ENCODE results near the gene DSE.

DNA sequence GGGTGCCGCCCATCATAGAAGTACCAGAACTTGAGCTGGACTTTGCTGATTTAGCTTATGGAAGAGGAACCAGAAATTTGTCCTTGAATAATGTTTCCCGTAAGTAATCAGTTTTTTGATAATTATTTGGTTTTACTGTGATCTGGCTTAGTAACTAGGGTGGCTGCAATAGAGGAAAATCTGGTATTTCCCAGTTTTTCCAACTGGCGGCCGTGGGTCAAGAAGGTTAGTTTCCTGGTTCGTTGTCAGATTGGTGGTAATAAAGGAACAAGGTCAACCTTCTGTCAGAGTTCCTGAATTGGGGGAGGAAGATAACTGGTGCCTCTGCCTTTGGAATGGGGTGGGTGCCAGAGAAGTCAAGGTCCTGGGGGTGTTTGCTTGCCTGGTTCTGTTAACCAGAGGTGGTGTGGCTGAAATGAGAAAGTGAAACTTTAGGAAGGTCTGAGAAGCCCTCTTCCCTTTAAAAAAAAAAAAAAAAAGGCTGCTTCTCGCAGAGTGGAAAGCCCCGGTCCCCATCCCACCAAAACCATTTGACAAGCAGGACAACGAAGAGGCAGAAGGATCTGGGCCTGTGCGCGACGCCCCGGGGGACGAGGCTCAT lies 90.7 kb downstream of the DSE start, which contains the start of gene CALHM6:
- TF ChIP-seq CTCF (conservative IDR thresholded peaks at IDR 0.05) (no peak), EZH2 (IDR thresholded peaks at IDR 0.05; ENCODE audit: low read depth) (no peak)

Measured in PC-9 (cell line).